PC-3 (cell line): ENCODE results near the gene CD9. TPM values are rescaled to one million over a fixed set of nuclear protein-coding genes. Genes with fewer than 3 reads are reported as not detected.

Experiments
- ATAC-seq: fragments of 200-7000 bp; cut with Tn5 transposase; 2 replicates; pipeline ENCODE4 v1.9.1; 2020; ENCODE audit warnings: mild to moderate bottlenecking, moderate library complexity
- BruUV-seq: library from RNA; stranded (reverse); fragments of 400-500 nt; replicated peaks from 2 replicates; lab custom pipeline; 2021; lab: Mats Ljungman, UMichigan
- CTCF ChIA-PET: fragments of 300-600 bp; sonication (Branson Sonifier 250); formaldehyde crosslinking; loops from one replicate; lab custom pipeline; 2022; ENCODE audit warnings: antibody characterized with exemption; lab: Charles Lee
- POLR2A ChIA-PET: fragments of 300-600 bp; sonication (Branson Sonifier 250); formaldehyde crosslinking; loops from one replicate; lab custom pipeline; 2022; ENCODE audit warnings: antibody characterized with exemption; ENCODE audit not compliant: unreplicated experiment; lab: Charles Lee
- DNase-seq: peaks from one replicate; pipeline ENCODE4 v3.0.0-alpha.2; 2015
- H2AFZ ChIP-seq: fragments of 300-600 bp; sonication (generic); 2 replicates; pipeline ENCODE4 v1.6.0; 2016; ENCODE audit warnings: antibody characterized with exemption, low read length
- H3F3A ChIP-seq: fragments of 300-600 bp; sonication (generic); one replicate; pipeline ENCODE4 v1.6.0; 2017; ENCODE audit warnings: antibody characterized with exemption, low read length, control low read depth, mild to moderate bottlenecking; ENCODE audit not compliant: unreplicated experiment
- H3K27ac ChIP-seq: fragments of 300-600 bp; sonication (generic); 2 replicates; pipeline ENCODE4 v1.5.1; 2016; ENCODE audit warnings: mild to moderate bottlenecking, low read length
- H3K27me3 ChIP-seq: fragments of 300-600 bp; sonication (generic); 2 replicates; pipeline ENCODE4 v1.6.1; 2016; ENCODE audit warnings: low read length, mixed read lengths
- H3K36me3 ChIP-seq: fragments of 300-600 bp; sonication (generic); 2 replicates; pipeline ENCODE4 v1.6.1; 2016; ENCODE audit warnings: low read depth, mixed run types, low read length, mixed read lengths
- H3K4me1 ChIP-seq: fragments of 300-600 bp; sonication (generic); 2 replicates; pipeline ENCODE4 v1.5.1; 2016; ENCODE audit warnings: low read length; ENCODE audit not compliant: insufficient read depth
- H3K4me2 ChIP-seq: fragments of 300-600 bp; sonication (generic); 2 replicates; pipeline ENCODE4 v1.6.0; 2016; ENCODE audit warnings: low read length
- H3K4me3 ChIP-seq: fragments of 300-600 bp; sonication (generic); 2 replicates; pipeline ENCODE4 v1.5.1; 2016; ENCODE audit warnings: mild to moderate bottlenecking, low read length, mixed read lengths
- H3K79me2 ChIP-seq: fragments of 300-600 bp; sonication (generic); 2 replicates; pipeline ENCODE4 v1.6.1; 2017; ENCODE audit warnings: low read length, mixed read lengths
- H3K9ac ChIP-seq: fragments of 300-600 bp; sonication (generic); 2 replicates; pipeline ENCODE4 v1.6.0; 2016; ENCODE audit warnings: mild to moderate bottlenecking, low read length
- H3K9me2 ChIP-seq: fragments of 300-600 bp; sonication (generic); replicated peaks from 2 replicates; pipeline ENCODE4 v1.6.1; 2016; ENCODE audit warnings: mixed run types, low read length, mixed read lengths
- H3K9me3 ChIP-seq: fragments of 300-600 bp; sonication (generic); 2 replicates; pipeline ENCODE4 v1.6.1; 2016; ENCODE audit warnings: low read length, mixed read lengths
- H4K20me1 ChIP-seq: fragments of 300-600 bp; sonication (generic); 2 replicates; pipeline ENCODE4 v1.6.1; 2016; ENCODE audit warnings: low read length, mixed read lengths
- EZH2 ChIP-seq: fragments of 300-600 bp; sonication (generic); IDR thresholded peaks from one replicate; pipeline ENCODE4 v1.6.1; 2017; ENCODE audit warnings: antibody characterized with exemption, mild to moderate bottlenecking, low read length; ENCODE audit not compliant: unreplicated experiment
- EZH2phosphoT487 ChIP-seq: fragments of 300-600 bp; sonication (generic); IDR thresholded peaks from 2 replicates; pipeline ENCODE4 v1.6.1; 2018; ENCODE audit warnings: mild to moderate bottlenecking, antibody characterized with exemption, low read length, borderline replicate concordance
- intact Hi-C: fragments of 100-400 bp; cut with micrococcal nuclease; formaldehyde crosslinking; loops from 2 replicates; pipeline ENCODE4 v1.9.0; 2023
- total RNA-seq: library from RNA; depleted of rRNA; stranded (reverse); fragments of >200 nt; gene quantifications from 2 replicates; pipeline ENCODE4 v1.2.3, GENCODE V29; 2014
- TF ChIP-seq, protein P1 (sequence below): fragments of 300-600 bp; sonication (generic); conservative IDR thresholded peaks from 2 replicates; pipeline ENCODE4 v1.5.1; 2017; ENCODE audit warnings: antibody characterized with exemption, low read depth, mild to moderate bottlenecking, low read length

CD9 gene
- total RNA-seq, 1 experiment from 2014 or later = 174 TPM

DNA sequence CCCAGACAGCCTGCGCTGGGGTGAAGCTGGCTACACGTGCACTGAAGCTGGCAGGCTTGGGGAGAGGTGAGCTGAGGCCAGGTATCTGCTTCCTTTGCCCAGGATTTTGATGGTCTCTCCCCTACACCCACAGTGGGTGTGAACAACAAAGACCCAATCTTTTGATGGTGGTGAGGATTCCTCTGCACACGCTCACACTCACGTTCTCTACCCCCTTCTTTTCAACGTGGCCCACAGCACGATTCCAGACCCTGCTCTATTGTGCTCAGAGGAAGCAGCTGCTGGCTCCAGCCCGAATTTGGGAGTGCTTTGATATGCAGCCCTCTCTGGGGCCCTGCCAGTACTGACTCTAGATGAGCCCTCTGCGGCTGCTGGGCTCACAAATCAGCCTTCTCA lies 4.9 kb downstream of the CD9 start:
- Histone ChIP-seq H3K4me3 (no peak overlapping the region), H3F3A (no peaks in the 10 kb centered on the region), H3K9me2 (no peaks in the 10 kb centered on the region), H3K9ac (no peak overlapping the region), H3K4me2 (no peak overlapping the region; the same call in 1 of the 2 replicates), H3K9me3 (no peaks in the 10 kb centered on the region), H3K4me1 (peaks cover 30% of the 10 kb centered on the region), H3K36me3 (peaks cover 5% of the 10 kb centered on the region; the same call in 1 of the 2 replicates), H4K20me1 (peaks cover 32% of the 10 kb centered on the region), H2AFZ (no peak overlapping the region), H3K27ac (no peak overlapping the region), H3K27me3 (no peaks in the 10 kb centered on the region), H3K79me2 (peaks cover 98% of the 10 kb centered on the region)
- ChIA-PET POLR2A (interaction anchor here (0.6 kb wide), 1 partner anchor 327 kb away, joined by 4 read pairs; no protein-coding TSS in a partner anchor), CTCF (no interaction called here)
- no peak for DNase-seq
- no TSS peak for BruUV-seq
- intact Hi-C loops = no loop called here
- TF ChIP-seq EZH2phosphoT487 = no peak
- TF ChIP-seq, protein P1, sequence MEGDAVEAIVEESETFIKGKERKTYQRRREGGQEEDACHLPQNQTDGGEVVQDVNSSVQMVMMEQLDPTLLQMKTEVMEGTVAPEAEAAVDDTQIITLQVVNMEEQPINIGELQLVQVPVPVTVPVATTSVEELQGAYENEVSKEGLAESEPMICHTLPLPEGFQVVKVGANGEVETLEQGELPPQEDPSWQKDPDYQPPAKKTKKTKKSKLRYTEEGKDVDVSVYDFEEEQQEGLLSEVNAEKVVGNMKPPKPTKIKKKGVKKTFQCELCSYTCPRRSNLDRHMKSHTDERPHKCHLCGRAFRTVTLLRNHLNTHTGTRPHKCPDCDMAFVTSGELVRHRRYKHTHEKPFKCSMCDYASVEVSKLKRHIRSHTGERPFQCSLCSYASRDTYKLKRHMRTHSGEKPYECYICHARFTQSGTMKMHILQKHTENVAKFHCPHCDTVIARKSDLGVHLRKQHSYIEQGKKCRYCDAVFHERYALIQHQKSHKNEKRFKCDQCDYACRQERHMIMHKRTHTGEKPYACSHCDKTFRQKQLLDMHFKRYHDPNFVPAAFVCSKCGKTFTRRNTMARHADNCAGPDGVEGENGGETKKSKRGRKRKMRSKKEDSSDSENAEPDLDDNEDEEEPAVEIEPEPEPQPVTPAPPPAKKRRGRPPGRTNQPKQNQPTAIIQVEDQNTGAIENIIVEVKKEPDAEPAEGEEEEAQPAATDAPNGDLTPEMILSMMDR = no peak
- TF ChIP-seq EZH2 = no peak
- ATAC-seq = no peak

GRCh38 chr12:6205761-6206160 lies 5.6 kb downstream of the CD9 start:
- DNase-seq = no peak
- intact Hi-C loops = no loop called here
- peaks cover 31% of the 10 kb centered on the region for H4K20me1 ChIP-seq
- no peak overlapping the region for H2AFZ ChIP-seq
- H3K36me3 ChIP-seq = peaks cover 5% of the 10 kb centered on the region; the same call in 1 of the 2 replicates
- no peak overlapping the region for H3K4me3 ChIP-seq
- no peaks in the 10 kb centered on the region for H3K27me3 ChIP-seq
- no peak for ATAC-seq
- H3K9me2 ChIP-seq = no peaks in the 10 kb centered on the region
- H3K79me2 ChIP-seq = peaks cover 99% of the 10 kb centered on the region
- ChIA-PET POLR2A (no interaction called here), CTCF (no interaction called here)
- H3K4me2 ChIP-seq = no peak overlapping the region
- H3K27ac ChIP-seq = no peak overlapping the region
- H3K9me3 ChIP-seq = no peaks in the 10 kb centered on the region
- BruUV-seq = no TSS peak
- H3K4me1 ChIP-seq = peaks cover 30% of the 10 kb centered on the region
- TF ChIP-seq EZH2phosphoT487 (no peak), EZH2 (no peak)
- H3K9ac ChIP-seq = no peak overlapping the region
- H3F3A ChIP-seq = no peaks in the 10 kb centered on the region

DNA sequence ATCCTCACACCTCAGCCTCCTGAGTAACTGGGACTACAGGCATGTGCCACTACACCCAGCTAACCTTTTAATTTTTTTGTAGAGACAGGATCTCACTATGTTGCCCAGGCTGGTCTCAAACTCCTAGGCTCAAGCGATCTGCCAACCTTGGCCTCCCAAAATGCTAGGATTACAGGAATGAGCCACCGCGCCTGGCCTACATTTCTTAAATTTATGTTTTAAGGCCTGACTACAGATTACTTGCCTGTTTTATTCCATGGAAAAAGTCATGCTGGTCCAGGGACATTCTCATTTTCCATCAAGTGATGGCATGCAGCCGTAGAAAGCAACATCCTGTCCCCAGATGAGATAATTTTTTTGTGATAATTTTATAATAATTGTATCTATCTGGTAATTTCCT lies 6.1 kb downstream of the CD9 start:
- H3K27me3 ChIP-seq = no peaks in the 10 kb centered on the region
- no peak overlapping the region for H3K27ac ChIP-seq
- ATAC-seq (no peak), DNase-seq (no peak)
- H3K9me3 ChIP-seq = no peaks in the 10 kb centered on the region
- peaks cover 25% of the 10 kb centered on the region for H4K20me1 ChIP-seq
- no peak overlapping the region for H3K4me3 ChIP-seq
- peaks cover 29% of the 10 kb centered on the region for H3K4me1 ChIP-seq
- H3K4me2 ChIP-seq = no peak overlapping the region
- H3K9me2 ChIP-seq = no peaks in the 10 kb centered on the region
- no peak overlapping the region for H3K9ac ChIP-seq
- H3F3A ChIP-seq = no peaks in the 10 kb centered on the region
- intact Hi-C loops = no loop called here
- H2AFZ ChIP-seq = no peak overlapping the region
- peaks cover 5% of the 10 kb centered on the region; the same call in 1 of the 2 replicates for H3K36me3 ChIP-seq
- peaks cover 98% of the 10 kb centered on the region for H3K79me2 ChIP-seq
- ChIA-PET POLR2A (no interaction called here), CTCF (interaction anchor here (0.6 kb wide), 1 partner anchor 254 kb away, joined by 6 read pairs; no protein-coding TSS in a partner anchor)
- no TSS peak for BruUV-seq
- TF ChIP-seq, protein P1 = no peak
- TF ChIP-seq EZH2 (no peak), EZH2phosphoT487 (no peak)
